HK-2 (cell line): ENCODE measurements around the gene SERPINA6.
"Not testable (repeated sequence)": the region's sequence is repeated elsewhere in the genome, so short reads cannot be mapped to it uniquely, and the experiment has no call there.

Experiments used
- DNase-seq: peaks from one replicate; pipeline ENCODE4 v3.0.0-alpha.2; 2018; ENCODE audit not compliant: unreplicated experiment

Gene SERPINA6

DNA sequence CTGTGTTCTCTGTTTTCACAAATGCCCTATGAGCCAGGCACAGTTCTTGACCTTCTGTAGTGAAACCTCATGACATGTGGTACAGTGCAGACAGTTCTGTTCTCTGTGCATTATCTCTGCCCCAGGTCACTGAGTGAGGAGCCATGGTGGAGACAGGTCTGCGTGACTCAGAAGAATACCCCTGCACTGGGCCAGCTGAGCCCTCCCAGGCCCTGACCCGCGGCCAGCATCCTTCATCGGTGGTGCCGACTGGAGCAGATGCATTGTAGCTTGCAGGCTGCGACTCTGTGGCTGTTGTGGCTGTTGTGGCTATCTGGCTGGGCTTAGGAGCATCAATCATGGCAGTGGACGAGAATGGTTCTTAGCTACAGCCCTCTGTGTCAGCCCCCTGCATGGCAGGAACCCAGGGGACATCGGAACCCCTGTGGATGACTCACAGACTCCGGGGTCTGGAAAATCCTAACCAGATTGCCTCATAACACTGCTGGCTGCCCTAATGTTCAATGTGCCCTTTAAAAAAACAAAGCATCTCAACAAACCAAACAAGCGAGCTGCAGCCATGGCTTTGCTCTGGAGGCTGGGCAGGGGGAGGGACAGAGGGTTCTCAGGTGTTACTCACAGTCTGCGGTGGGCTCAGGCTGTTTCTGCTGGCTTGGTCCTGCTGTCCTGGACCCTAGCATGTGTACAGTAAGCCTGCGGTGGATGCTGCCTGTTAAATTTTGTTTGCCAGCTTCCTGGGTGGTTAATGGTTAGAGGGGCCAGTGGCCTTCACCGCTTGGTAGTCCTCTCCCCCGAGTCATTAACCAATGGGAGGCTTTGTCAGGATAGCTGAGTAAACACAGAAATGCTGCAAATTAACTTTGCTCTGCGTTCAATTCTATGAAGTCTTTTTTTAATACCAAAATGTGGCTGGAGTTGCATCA lies at the start of gene SERPINA6:
Gene SERPINA6 (minus strand): TSS at position 689 of the 923 bp plus-strand sequence. CDS start 8,688 bp downstream, outside the sequence.
- peak; percentile 69 for DNase-seq

DNA sequence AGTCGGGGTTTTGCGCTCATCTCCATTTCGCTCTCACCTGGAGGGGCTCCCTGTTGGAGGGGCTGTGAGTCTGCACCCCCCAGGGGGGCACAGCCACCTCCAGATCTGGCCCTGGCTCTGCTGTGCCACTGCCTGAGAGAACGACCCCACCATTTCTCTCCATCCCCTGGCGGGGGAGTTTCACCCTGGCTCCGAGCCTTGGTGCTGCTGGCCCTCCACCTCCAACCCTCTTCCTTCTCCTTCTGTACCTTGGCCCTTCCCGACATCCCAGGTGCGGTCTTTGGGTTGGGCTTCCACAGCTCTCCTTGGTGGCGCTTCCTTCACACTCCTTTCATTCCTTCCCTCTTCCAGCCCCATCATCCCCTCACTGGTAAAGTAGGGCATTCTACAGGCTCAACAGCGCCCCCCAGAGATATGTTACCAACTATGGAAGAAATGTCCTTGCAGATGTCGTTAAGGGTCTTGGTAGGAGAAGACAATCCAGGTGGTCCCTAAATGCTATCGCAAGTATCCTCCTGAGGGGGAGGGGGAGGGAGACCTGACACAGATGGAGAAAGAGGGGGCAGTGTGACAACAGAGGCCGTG lies 49.0 kb upstream of the SERPINA6 start:
- DNase-seq = no peak

GRCh38 chr14:94370524-94370910 lies 47.4 kb upstream of the SERPINA6 start:
- no peak for DNase-seq

- not testable (repeated sequence) for DNase-seq
Observed at GRCh38 chr14:94369766-94370523, 46.8 kb upstream of the SERPINA6 start.

GRCh38 chr14:94368956-94369355 lies 45.8 kb upstream of the SERPINA6 start:
- DNase-seq = no peak

- no peak for DNase-seq
Observed at GRCh38 chr14:94368243-94368590, 45.1 kb upstream of the SERPINA6 start.

DNA sequence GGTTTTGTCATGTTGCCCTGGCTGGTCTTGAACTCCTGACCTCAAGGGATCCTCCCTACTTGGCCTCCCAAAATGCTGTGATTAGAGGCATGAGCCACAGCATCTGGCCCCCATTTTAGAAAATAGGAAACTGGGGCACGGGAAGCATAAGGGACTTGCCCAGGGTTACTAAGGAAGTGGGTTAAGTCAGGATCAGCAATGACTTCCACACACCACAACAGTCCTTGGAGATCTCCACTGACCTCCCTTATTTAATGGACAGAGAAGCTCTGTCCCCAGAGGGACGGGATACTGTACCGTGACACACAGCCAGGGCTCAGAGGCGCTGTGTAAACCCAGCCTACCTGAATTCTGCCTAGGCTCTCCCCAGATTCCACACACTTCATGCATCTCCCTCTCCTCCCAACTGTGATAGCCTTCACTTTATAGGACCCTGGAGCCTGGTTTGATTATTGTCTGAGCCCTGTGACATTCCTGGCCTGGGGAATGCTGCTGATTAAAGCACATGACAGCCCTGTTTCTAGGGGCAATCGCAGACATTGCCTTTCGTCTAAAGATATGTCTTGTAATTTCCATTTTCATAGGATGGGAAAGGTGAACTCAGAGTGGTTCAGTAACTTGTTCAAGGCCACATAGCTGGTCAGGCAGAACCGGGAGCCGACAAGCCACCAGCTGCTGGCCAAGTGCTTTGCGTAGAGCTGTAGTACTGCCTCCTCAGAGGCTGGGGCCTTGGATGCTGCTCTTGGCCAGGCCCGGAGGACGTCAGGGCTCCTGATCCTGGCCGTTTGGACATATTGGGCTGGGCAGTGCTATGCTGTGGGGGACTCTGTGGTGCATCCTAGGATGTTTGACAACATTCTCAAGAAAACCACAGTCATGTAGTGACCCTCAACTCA lies 44.5 kb upstream of the SERPINA6 start:
- no peak for DNase-seq

GRCh38 chr14:94366146-94366915 lies 43.2 kb upstream of the SERPINA6 start, which contains the start of gene SERPINA2:
SERPINA2 (minus strand) TSS chr14:94366698.
- DNase-seq = no peak

DNA sequence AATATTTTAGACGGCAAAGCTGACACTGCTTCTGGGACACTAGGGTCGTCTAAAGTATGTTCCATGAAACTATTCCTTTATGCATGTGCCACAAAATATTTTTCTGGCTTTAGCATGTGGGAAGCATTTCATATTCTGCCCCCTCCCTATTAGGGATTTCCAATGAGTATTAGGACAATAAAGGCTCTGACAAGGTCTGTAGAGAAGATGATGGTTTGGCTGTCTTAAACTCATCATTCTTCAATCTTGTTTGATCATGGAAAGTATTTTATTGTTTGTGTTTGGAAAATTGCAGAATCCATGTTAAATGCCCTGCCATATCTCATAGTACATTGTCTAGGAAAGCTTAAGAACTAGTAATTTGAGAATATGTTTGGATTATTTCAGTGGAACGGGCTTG lies 42.5 kb upstream of the SERPINA6 start:
- DNase-seq = no peak

GRCh38 chr14:94364964-94365363 lies 41.8 kb upstream of the SERPINA6 start:
- DNase-seq = no peak

DNA sequence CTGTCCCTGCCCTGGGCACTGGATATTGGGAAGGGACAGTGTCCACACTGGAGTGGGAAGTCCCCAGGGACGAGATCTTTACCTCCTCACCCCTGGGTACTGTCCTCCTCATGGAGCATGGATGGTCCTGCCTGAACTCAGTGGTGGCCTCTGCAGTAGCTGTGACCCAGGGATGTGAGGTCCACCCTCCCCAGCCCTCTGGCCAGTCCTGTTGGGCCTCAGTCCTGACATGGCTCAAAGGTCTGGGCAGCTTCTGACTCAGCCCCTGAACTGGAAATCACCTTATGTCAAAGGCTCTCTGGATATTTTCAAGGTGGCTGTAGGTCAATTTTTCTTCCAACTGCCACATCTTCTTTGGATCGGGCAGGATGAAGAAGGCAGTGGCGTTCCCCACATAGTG lies 40.9 kb upstream of the SERPINA6 start:
- DNase-seq = no peak

GRCh38 chr14:94363151-94363624 lies 40.1 kb upstream of the SERPINA6 start:
- DNase-seq = no peak

- no peak for DNase-seq
Observed at GRCh38 chr14:94362614-94363133, 39.5 kb upstream of the SERPINA6 start.

GRCh38 chr14:94361682-94362081 lies 38.5 kb upstream of the SERPINA6 start:
- no peak for DNase-seq

DNA sequence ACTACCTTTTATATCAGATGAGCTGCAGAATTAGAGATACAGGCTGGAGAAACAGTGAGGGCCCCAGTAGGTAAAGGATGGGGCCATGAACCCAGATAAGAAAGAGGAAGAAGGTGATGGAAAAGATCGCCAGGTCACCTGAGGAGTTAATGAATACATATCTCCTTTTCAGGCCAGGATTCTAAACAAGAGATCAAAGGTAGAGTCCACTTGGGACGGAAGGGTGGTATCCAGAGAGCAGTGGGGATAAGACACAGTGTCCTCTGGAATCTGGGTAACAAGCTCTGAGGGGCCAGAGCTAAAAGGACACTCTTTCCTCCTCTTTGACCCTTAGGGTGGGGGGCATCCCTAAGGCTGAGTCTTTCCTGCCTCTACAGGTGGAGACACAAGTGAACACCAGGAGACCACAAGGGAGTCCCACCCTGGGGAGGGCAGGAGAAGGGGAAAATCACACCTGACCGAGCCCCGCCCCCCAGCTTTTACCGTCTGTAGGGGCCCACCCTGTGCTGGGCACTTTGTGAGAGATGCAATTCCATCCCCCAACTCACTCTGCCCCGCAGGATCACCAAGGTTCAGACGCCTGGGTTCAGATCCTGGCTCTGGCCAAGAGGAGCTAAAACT lies 37.9 kb upstream of the SERPINA6 start:
- DNase-seq = no peak

DNA sequence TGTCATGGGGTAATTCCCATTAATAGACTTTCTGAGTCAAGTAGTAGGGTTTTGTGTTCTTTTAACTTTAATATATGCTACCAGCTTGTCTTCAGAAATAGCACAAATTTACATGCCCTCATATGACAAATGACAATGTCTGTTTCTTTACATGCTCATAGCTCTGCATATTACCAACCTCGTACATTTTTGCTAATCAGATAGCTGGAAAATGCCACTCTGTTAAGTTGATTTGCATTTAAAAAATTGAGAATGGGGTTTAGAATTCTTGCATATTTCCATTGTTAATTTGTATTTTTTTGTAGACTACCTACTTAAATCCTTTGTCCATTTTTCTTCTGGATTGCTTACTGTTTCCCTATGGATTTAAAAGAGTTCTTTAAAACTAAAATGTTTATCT lies 34.0 kb upstream of the SERPINA6 start:
- DNase-seq = no peak

DNA sequence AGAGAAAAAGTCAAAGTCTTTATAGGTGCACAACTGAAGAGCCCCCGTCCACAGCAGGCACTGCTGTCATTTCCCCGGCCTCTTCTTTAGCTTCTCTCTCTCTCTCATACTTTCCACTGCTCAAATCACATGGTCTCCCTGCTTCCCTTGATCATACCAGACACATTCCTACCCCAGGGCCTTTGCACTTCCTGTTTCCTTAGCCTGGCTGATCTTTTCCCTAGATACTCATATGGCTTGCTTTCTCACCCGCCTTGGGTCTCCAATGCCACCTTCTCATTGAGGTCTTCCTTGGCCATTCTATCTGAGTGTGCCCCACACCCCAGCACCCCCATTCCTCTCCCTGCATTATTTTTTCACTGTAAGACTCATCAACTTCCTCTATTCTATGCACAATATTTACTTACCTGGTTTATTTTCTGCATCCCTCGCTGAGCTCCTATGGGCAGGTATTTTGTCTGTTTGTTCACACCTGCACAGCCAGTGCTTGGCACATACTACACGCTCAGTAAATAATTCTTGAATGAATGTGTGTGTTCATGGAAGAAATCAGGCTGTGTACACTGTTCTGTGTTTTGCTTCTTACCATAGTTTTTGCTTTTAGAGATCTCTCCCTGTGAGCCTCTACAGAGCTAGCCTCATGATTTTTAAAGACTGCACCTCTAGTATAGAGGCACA lies 33.4 kb upstream of the SERPINA6 start:
- no peak for DNase-seq

DNA sequence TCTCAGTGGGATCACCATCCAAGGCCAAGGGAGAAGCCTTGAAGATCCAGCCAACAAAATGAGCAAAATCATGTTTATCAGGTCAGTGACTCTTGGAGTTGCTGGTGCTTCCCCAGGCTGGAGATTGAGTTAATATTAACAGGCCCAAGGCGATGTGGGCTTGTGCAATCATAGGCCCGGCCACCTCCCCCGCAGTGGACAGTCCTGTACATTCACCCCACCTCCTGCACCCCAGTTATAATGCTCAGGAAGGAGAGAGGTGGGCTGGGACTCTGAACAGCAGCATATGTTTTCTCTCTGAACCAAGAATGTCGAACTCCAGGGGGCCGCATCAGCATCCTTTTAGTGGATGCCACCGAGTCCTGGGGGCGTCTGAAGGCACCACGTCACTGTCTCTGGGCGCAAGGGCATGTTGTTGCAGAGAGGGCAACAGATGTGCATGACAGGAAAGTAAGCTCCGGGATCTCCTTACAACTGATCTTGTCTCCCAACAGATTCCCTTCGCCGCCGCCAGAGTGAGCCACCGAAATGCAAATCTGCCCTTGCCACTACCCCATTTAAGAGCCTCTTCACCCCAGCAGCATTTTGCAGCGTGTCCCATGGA lies 32.2 kb upstream of the SERPINA6 start:
- peak; percentile 67 for DNase-seq
